ENCODE results near the gene SULF2.

The SULF2 gene

GRCh38 chr20:47782076-47782475, 3.2 kb downstream of the SULF2 start:
- ChIA-PET CTCF (interaction anchor here (1.5 kb wide), 1 partner anchor 57 kb away, joined by 5 read pairs; no protein-coding TSS in a partner anchor), POLR2A (no interaction called here)
- DNase-seq (ENCODE audit: extremely low spot score), result no peak
- TF ChIP-seq LEF1 (IDR thresholded peaks at IDR 0.05; ENCODE audit: borderline replicate concordance) (no peak), L3MBTL2 (conservative IDR thresholded peaks at IDR 0.05) (no peak)

GRCh38 chr20:47781632-47782031, 3.6 kb downstream of the SULF2 start:
- ChIA-PET POLR2A (no interaction called here), CTCF (interaction anchor here (1.5 kb wide), 1 partner anchor 56 kb away, joined by 5 read pairs; no protein-coding TSS in a partner anchor)
- no peak for TF ChIP-seq ELF4 (IDR thresholded peaks at IDR 0.05)
- TF ChIP-seq PKNOX1 (IDR thresholded peaks at IDR 0.05), result no peak
- TF ChIP-seq HDGF (IDR thresholded peaks at IDR 0.05; ENCODE audit: borderline replicate concordance), result no peak
- TF ChIP-seq NFRKB (IDR thresholded peaks at IDR 0.05), result no peak
- TF ChIP-seq TARDBP (IDR thresholded peaks at IDR 0.05), result no peak
- TF ChIP-seq CTBP1 (IDR thresholded peaks at IDR 0.05; ENCODE audit: borderline replicate concordance), result no peak
- TF ChIP-seq SUZ12 (IDR thresholded peaks at IDR 0.05), result no peak
- TF ChIP-seq FOXM1 (IDR thresholded peaks at IDR 0.05; ENCODE audit: borderline replicate concordance), result no peak
- no peak for TF ChIP-seq BHLHE40 (IDR thresholded peaks at IDR 0.05; ENCODE audit: borderline replicate concordance)
- DNase-seq (ENCODE audit: extremely low spot score), result no peak

GRCh38 chr20:47780720-47781389, 4.4 kb downstream of the SULF2 start:
- ChIA-PET CTCF (no interaction called here), POLR2A (no interaction called here)
- no peak for DNase-seq (ENCODE audit: extremely low spot score)

GRCh38 chr20:47778398-47779354, 6.6 kb downstream of the SULF2 start:
- no peak for DNase-seq (ENCODE audit: extremely low spot score)
- POLR2A ChIA-PET, result no interaction called here
- CTCF ChIA-PET, result no interaction called here
- TF ChIP-seq ARNT (IDR thresholded peaks at IDR 0.05) (no peak), ELF4 (IDR thresholded peaks at IDR 0.05) (no peak), CTBP1 (IDR thresholded peaks at IDR 0.05; ENCODE audit: borderline replicate concordance) (no peak), ZNF384 (IDR thresholded peaks at IDR 0.05) (no peak), FOXK2 (IDR thresholded peaks at IDR 0.05) (no peak), L3MBTL2 (conservative IDR thresholded peaks at IDR 0.05) (no peak), FOXA1 (IDR thresholded peaks at IDR 0.05) (no peak), LEF1 (IDR thresholded peaks at IDR 0.05; ENCODE audit: borderline replicate concordance) (no peak), NFRKB (IDR thresholded peaks at IDR 0.05) (no peak), HDGF (IDR thresholded peaks at IDR 0.05; ENCODE audit: borderline replicate concordance) (no peak), SP1 (IDR thresholded peaks at IDR 0.05) (no peak), FOXM1 (IDR thresholded peaks at IDR 0.05; ENCODE audit: borderline replicate concordance) (no peak), PKNOX1 (IDR thresholded peaks at IDR 0.05) (no peak), TARDBP (IDR thresholded peaks at IDR 0.05) (no peak), BHLHE40 (IDR thresholded peaks at IDR 0.05; ENCODE audit: borderline replicate concordance) (no peak), SUZ12 (IDR thresholded peaks at IDR 0.05) (no peak)

More at GRCh38 chr20:47780720-47781389, 4.4 kb downstream of the SULF2 start:
- TF ChIP-seq SUZ12 (IDR thresholded peaks at IDR 0.05) (no peak), BHLHE40 (IDR thresholded peaks at IDR 0.05; ENCODE audit: borderline replicate concordance) (no peak), FOXA1 (IDR thresholded peaks at IDR 0.05) (no peak), LEF1 (IDR thresholded peaks at IDR 0.05; ENCODE audit: borderline replicate concordance) (no peak), ZNF384 (IDR thresholded peaks at IDR 0.05) (no peak), ELF4 (IDR thresholded peaks at IDR 0.05) (no peak)

GRCh38 chr20:47777220-47777619, 8.1 kb downstream of the SULF2 start:
- POLR2A ChIA-PET, result no interaction called here
- CTCF ChIA-PET, result no interaction called here
- TF ChIP-seq SUZ12 (IDR thresholded peaks at IDR 0.05), result no peak
- no peak for TF ChIP-seq ZNF384 (IDR thresholded peaks at IDR 0.05)
- no peak for TF ChIP-seq FOXM1 (IDR thresholded peaks at IDR 0.05; ENCODE audit: borderline replicate concordance)
- TF ChIP-seq ELF4 (IDR thresholded peaks at IDR 0.05), result no peak
- TF ChIP-seq LEF1 (IDR thresholded peaks at IDR 0.05; ENCODE audit: borderline replicate concordance), result no peak
- no peak for TF ChIP-seq SP1 (IDR thresholded peaks at IDR 0.05)
- no peak for TF ChIP-seq BHLHE40 (IDR thresholded peaks at IDR 0.05; ENCODE audit: borderline replicate concordance)
- no peak for TF ChIP-seq FOXK2 (IDR thresholded peaks at IDR 0.05)
- no peak for TF ChIP-seq NFRKB (IDR thresholded peaks at IDR 0.05)
- TF ChIP-seq PKNOX1 (IDR thresholded peaks at IDR 0.05), result no peak
- DNase-seq (ENCODE audit: extremely low spot score), result no peak

GRCh38 chr20:47776639-47777038, 8.6 kb downstream of the SULF2 start:
- no peak for DNase-seq (ENCODE audit: extremely low spot score)
- ChIA-PET CTCF (no interaction called here), POLR2A (no interaction called here)
- TF ChIP-seq PKNOX1 (IDR thresholded peaks at IDR 0.05) (no peak), BHLHE40 (IDR thresholded peaks at IDR 0.05; ENCODE audit: borderline replicate concordance) (no peak), ARNT (IDR thresholded peaks at IDR 0.05) (no peak)
